DND-41 (cell line): Measurements from ENCODE around the gene FFAR4.

Experiments
- ATAC-seq: fragments of 200-7000 bp; cut with Tn5 transposase; 3 replicates; pipeline ENCODE4 v1.9.1; 2021; ENCODE audit warnings: low read depth; ENCODE audit not compliant: insufficient read depth
- DNase-seq: peaks from one replicate; pipeline ENCODE4 v3.0.0-alpha.2; 2020
- H2AFZ ChIP-seq: 2 replicates; pipeline ENCODE4 v1.6.0; 2012; ENCODE audit warnings: low read depth, low read length
- H3K27ac ChIP-seq: 2 replicates; pipeline ENCODE4 v1.5.1; 2012; ENCODE audit warnings: low read length, inconsistent platforms
- H3K27me3 ChIP-seq: fragments of 200-600 bp; sonication (generic); 2 replicates; pipeline ENCODE4 v1.6.0; 2012; ENCODE audit warnings: low read length, mild to moderate bottlenecking, inconsistent platforms; ENCODE audit not compliant: insufficient read depth, poor library complexity
- H3K36me3 ChIP-seq: 2 replicates; pipeline ENCODE4 v1.5.1; 2012; ENCODE audit warnings: low read length, inconsistent platforms; ENCODE audit not compliant: insufficient read depth
- H3K4me1 ChIP-seq: 2 replicates; pipeline ENCODE4 v1.5.1; 2012; ENCODE audit warnings: mild to moderate bottlenecking, low read length; ENCODE audit not compliant: insufficient read depth
- H3K4me2 ChIP-seq: 2 replicates; pipeline ENCODE4 v1.6.0; 2012; ENCODE audit warnings: mild to moderate bottlenecking, moderate library complexity, low read length, inconsistent platforms; ENCODE audit not compliant: insufficient read depth
- H3K4me3 ChIP-seq, 2 experiments: fragments of 200-600 bp in 1 of 2; shearing (Covaris generic) in 1 of 2; 2 replicates each; pipeline ENCODE4 v1.5.1; 2012 to 2016; ENCODE audit warnings: inconsistent platforms in 2 of 2, low read length in 2 of 2, mild to moderate bottlenecking in 2 of 2, low read depth in 1 of 2, moderate library complexity in 1 of 2
- H3K79me2 ChIP-seq: 2 replicates; pipeline ENCODE4 v1.6.0; 2012; ENCODE audit warnings: low read length, inconsistent platforms; ENCODE audit not compliant: insufficient read depth
- H3K9ac ChIP-seq: 2 replicates; pipeline ENCODE4 v1.6.0; 2012; ENCODE audit warnings: low read depth, mild to moderate bottlenecking, inconsistent platforms, low read length, moderate library complexity
- H3K9me3 ChIP-seq: 2 replicates; pipeline ENCODE4 v1.5.1; 2012; ENCODE audit warnings: low read length, moderate library complexity, mild to moderate bottlenecking, inconsistent platforms; ENCODE audit not compliant: insufficient read depth, severe bottlenecking
- H4K20me1 ChIP-seq: 2 replicates; pipeline ENCODE4 v1.6.0; 2012; ENCODE audit warnings: low read length; ENCODE audit not compliant: insufficient read depth
- CTCF ChIP-seq: IDR thresholded peaks from 2 replicates; pipeline ENCODE4 v1.5.1; 2012; ENCODE audit warnings: borderline replicate concordance, low read length, moderate library complexity, mild to moderate bottlenecking; ENCODE audit not compliant: poor library complexity, severe bottlenecking; ENCODE audit errors: extremely low read depth
- EZH2 ChIP-seq: IDR thresholded peaks from 3 replicates; pipeline ENCODE4 v1.6.1; 2012; ENCODE audit warnings: borderline replicate concordance, low read depth, mild to moderate bottlenecking, moderate library complexity, low read length, inconsistent platforms; ENCODE audit not compliant: severe bottlenecking

The FFAR4 gene

GRCh38 chr10:93600446-93601145, 34.1 kb downstream of the FFAR4 start:
- no peaks in the 10 kb centered on the region for H3K79me2 ChIP-seq
- no peak for DNase-seq
- TF ChIP-seq CTCF (no peak), EZH2 (no peak)
- H3K9ac ChIP-seq: no peak overlapping the region
- no peak overlapping the region for H2AFZ ChIP-seq
- H3K9me3 ChIP-seq: no peaks in the 10 kb centered on the region
- no peaks in the 10 kb centered on the region for H3K36me3 ChIP-seq
- no peak overlapping the region for H3K27ac ChIP-seq
- no peaks in the 10 kb centered on the region for H3K4me1 ChIP-seq
- H3K4me3 ChIP-seq: no peak overlapping the region
- H3K27me3 ChIP-seq: no peaks in the 10 kb centered on the region
- no peak for ATAC-seq
- no peak overlapping the region for H3K4me2 ChIP-seq
- H4K20me1 ChIP-seq: no peaks in the 10 kb centered on the region

- H3K4me1 ChIP-seq: no peaks in the 10 kb centered on the region
- no peak within 1 kb of the TSS for H3K4me2 ChIP-seq
- ATAC-seq: no peak
- H3K27ac ChIP-seq: no peak within 1 kb of the TSS
- DNase-seq: no peak
- H3K36me3 ChIP-seq: no peaks in the 10 kb centered on the region
- H4K20me1 ChIP-seq: no peaks in the 10 kb centered on the region
- H3K27me3 ChIP-seq: no peaks in the 10 kb centered on the region
- no peak for TF ChIP-seq EZH2
- no peak for TF ChIP-seq CTCF
- no peak within 1 kb of the TSS for H3K9ac ChIP-seq
- H3K79me2 ChIP-seq: no peaks in the 10 kb centered on the region
- no peak within 1 kb of the TSS for H3K4me3 ChIP-seq
- no peaks in the 10 kb centered on the region for H3K9me3 ChIP-seq
- H2AFZ ChIP-seq: no peak within 1 kb of the TSS
Observed at GRCh38 chr10:93601146-93601773, 34.8 kb downstream of the FFAR4 start, which contains the start of gene RBP4. RBP4 (minus strand) TSS chr10:93601235; CDS start chr10:93601028, 207 bp downstream.

GRCh38 chr10:93601774-93602162, 35.3 kb downstream of the FFAR4 start:
- ATAC-seq (no peak), DNase-seq (no peak)
- no peak overlapping the region for H3K9ac ChIP-seq
- TF ChIP-seq EZH2: no peak
- no peak for TF ChIP-seq CTCF
- H3K4me2 ChIP-seq: no peak overlapping the region
- no peaks in the 10 kb centered on the region for H3K4me1 ChIP-seq
- no peak overlapping the region for H3K27ac ChIP-seq
- H2AFZ ChIP-seq: no peak overlapping the region
- no peaks in the 10 kb centered on the region for H3K9me3 ChIP-seq
- H4K20me1 ChIP-seq: no peaks in the 10 kb centered on the region
- H3K79me2 ChIP-seq: no peaks in the 10 kb centered on the region
- H3K27me3 ChIP-seq: no peaks in the 10 kb centered on the region
- H3K36me3 ChIP-seq: no peaks in the 10 kb centered on the region
- H3K4me3 ChIP-seq: no peak overlapping the region
